DND-41 (cell line): Measurements from ENCODE around the gene ZRANB1.

Experiments
- EZH2 ChIP-seq: IDR thresholded peaks from 3 replicates; pipeline ENCODE4 v1.6.1; 2012; ENCODE audit warnings: borderline replicate concordance, low read depth, mild to moderate bottlenecking, moderate library complexity, low read length, inconsistent platforms; ENCODE audit not compliant: severe bottlenecking
- TF ChIP-seq, protein P1 (sequence below): IDR thresholded peaks from 2 replicates; pipeline ENCODE4 v1.5.1; 2012; ENCODE audit warnings: borderline replicate concordance, low read length, moderate library complexity, mild to moderate bottlenecking; ENCODE audit not compliant: poor library complexity, severe bottlenecking; ENCODE audit errors: extremely low read depth

DNA sequence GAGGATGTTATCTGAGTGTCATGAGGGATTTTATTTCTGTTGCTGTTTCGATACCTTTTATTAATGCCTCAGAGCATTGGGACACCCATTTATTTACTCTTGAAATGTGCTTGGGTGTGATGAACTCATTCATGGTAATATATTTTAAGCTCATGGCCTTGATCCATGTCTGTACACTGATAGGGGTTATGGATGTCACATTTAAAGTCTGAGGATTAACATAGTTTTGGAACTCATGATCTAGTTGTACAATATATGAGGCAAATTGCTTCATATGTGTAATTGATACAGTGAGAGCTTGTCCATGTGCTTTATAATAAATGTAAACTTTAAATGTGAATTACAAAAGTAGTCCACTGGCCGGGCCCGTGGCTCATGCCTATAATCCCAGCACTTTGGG lies 23.0 kb upstream of the ZRANB1 start:
- TF ChIP-seq, protein P1, sequence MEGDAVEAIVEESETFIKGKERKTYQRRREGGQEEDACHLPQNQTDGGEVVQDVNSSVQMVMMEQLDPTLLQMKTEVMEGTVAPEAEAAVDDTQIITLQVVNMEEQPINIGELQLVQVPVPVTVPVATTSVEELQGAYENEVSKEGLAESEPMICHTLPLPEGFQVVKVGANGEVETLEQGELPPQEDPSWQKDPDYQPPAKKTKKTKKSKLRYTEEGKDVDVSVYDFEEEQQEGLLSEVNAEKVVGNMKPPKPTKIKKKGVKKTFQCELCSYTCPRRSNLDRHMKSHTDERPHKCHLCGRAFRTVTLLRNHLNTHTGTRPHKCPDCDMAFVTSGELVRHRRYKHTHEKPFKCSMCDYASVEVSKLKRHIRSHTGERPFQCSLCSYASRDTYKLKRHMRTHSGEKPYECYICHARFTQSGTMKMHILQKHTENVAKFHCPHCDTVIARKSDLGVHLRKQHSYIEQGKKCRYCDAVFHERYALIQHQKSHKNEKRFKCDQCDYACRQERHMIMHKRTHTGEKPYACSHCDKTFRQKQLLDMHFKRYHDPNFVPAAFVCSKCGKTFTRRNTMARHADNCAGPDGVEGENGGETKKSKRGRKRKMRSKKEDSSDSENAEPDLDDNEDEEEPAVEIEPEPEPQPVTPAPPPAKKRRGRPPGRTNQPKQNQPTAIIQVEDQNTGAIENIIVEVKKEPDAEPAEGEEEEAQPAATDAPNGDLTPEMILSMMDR: no peak
- no peak for TF ChIP-seq EZH2
